ENCODE data around the gene SLC8A1.

DNA sequence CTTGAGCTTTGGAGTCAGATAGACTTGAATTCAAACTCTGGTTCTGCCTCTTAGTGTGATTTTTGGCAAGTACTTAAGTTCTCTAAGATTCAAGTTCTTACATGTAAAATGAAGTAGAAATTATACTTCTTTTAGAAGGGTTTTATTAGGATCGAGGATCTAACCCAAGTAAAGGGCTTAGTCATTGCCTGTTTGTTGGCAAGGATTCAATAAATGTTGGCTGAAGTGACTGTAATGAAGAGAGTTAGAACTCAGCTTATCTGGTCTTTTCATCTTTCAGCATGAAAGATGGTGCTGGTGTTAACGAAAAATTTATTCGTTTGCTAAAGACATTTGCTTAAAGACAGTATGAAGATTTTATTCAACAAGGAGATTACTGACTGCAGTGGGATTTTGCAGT, 356.9 kb downstream of the SLC8A1 start:
- no peak for TF ChIP-seq ZFP30 (CRISPR knock-in tag; IDR thresholded peaks at IDR 0.05)
- TF ChIP-seq ZNF8 (CRISPR knock-in tag; IDR thresholded peaks at IDR 0.05), result no peak
- TF ChIP-seq TCF4 (CRISPR knock-in tag; IDR thresholded peaks at IDR 0.05; ENCODE audit: borderline replicate concordance), result no peak
- no peak for TF ChIP-seq ZFP3 (CRISPR knock-in tag; IDR thresholded peaks at IDR 0.05)
- TF ChIP-seq, protein P1, sequence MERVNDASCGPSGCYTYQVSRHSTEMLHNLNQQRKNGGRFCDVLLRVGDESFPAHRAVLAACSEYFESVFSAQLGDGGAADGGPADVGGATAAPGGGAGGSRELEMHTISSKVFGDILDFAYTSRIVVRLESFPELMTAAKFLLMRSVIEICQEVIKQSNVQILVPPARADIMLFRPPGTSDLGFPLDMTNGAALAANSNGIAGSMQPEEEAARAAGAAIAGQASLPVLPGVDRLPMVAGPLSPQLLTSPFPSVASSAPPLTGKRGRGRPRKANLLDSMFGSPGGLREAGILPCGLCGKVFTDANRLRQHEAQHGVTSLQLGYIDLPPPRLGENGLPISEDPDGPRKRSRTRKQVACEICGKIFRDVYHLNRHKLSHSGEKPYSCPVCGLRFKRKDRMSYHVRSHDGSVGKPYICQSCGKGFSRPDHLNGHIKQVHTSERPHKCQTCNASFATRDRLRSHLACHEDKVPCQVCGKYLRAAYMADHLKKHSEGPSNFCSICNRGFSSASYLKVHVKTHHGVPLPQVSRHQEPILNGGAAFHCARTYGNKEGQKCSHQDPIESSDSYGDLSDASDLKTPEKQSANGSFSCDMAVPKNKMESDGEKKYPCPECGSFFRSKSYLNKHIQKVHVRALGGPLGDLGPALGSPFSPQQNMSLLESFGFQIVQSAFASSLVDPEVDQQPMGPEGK (CRISPR knock-in tag; IDR thresholded peaks at IDR 0.05; ENCODE audit: borderline replicate concordance), result no peak
- TF ChIP-seq ZNF70 (CRISPR knock-in tag; IDR thresholded peaks at IDR 0.05), result no peak
- no peak for TF ChIP-seq RARB (CRISPR knock-in tag; IDR thresholded peaks at IDR 0.05)
- TF ChIP-seq ZC3H10 (CRISPR knock-in tag; IDR thresholded peaks at IDR 0.05), result no peak
- TF ChIP-seq, protein P2, sequence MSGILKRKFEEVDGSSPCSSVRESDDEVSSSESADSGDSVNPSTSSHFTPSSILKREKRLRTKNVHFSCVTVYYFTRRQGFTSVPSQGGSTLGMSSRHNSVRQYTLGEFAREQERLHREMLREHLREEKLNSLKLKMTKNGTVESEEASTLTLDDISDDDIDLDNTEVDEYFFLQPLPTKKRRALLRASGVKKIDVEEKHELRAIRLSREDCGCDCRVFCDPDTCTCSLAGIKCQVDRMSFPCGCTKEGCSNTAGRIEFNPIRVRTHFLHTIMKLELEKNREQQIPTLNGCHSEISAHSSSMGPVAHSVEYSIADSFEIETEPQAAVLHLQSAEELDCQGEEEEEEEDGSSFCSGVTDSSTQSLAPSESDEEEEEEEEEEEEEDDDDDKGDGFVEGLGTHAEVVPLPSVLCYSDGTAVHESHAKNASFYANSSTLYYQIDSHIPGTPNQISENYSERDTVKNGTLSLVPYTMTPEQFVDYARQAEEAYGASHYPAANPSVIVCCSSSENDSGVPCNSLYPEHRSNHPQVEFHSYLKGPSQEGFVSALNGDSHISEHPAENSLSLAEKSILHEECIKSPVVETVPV (CRISPR knock-in tag; IDR thresholded peaks at IDR 0.05), result no peak
- TF ChIP-seq, protein P3, sequence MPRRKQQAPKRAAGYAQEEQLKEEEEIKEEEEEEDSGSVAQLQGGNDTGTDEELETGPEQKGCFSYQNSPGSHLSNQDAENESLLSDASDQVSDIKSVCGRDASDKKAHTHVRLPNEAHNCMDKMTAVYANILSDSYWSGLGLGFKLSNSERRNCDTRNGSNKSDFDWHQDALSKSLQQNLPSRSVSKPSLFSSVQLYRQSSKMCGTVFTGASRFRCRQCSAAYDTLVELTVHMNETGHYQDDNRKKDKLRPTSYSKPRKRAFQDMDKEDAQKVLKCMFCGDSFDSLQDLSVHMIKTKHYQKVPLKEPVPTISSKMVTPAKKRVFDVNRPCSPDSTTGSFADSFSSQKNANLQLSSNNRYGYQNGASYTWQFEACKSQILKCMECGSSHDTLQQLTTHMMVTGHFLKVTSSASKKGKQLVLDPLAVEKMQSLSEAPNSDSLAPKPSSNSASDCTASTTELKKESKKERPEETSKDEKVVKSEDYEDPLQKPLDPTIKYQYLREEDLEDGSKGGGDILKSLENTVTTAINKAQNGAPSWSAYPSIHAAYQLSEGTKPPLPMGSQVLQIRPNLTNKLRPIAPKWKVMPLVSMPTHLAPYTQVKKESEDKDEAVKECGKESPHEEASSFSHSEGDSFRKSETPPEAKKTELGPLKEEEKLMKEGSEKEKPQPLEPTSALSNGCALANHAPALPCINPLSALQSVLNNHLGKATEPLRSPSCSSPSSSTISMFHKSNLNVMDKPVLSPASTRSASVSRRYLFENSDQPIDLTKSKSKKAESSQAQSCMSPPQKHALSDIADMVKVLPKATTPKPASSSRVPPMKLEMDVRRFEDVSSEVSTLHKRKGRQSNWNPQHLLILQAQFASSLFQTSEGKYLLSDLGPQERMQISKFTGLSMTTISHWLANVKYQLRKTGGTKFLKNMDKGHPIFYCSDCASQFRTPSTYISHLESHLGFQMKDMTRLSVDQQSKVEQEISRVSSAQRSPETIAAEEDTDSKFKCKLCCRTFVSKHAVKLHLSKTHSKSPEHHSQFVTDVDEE (CRISPR knock-in tag; IDR thresholded peaks at IDR 0.05), result no peak
- no peak for TF ChIP-seq BACH2 (CRISPR knock-in tag; IDR thresholded peaks at IDR 0.05; ENCODE audit: borderline replicate concordance)
- no peak for TF ChIP-seq ZNF565 (CRISPR knock-in tag; conservative IDR thresholded peaks at IDR 0.05; ENCODE audit: low read depth)
- TF ChIP-seq GLIS3 (CRISPR knock-in tag; IDR thresholded peaks at IDR 0.05), result no peak

All from SK-N-SH treated with all-trans-retinoic acid at 6 μM for 48 hours (cell line).